SIG-M5 treated with dmso at 0.1 percent for 504 hours (cell line): Measurements from ENCODE around the gene RNF13.
"Not testable (repeated sequence)": the region's sequence is repeated elsewhere in the genome, so short reads cannot be mapped to it uniquely, and the experiment has no call there.

Experiments
- DNase-seq: peaks from one replicate; lab custom pipeline; 2025; ENCODE audit not compliant: unreplicated experiment; lab: John Stamatoyannopoulos, UW

RNF13 gene

GRCh38 chr3:149895339-149895738, 82.3 kb downstream of the RNF13 start:
- no peak for DNase-seq

GRCh38 chr3:149895769-149896168, 82.8 kb downstream of the RNF13 start:
- DNase-seq = no peak

- DNase-seq = no peak
These were observed 85.8 kb downstream of the RNF13 start for GRCh38 chr3:149898771-149899170.

GRCh38 chr3:149900322-149900721, 87.3 kb downstream of the RNF13 start:
- DNase-seq = no peak

- DNase-seq = no peak
These were observed 88.8 kb downstream of the RNF13 start for GRCh38 chr3:149901770-149902169.

- DNase-seq = peak; percentile 28
These were observed 89.6 kb downstream of the RNF13 start for GRCh38 chr3:149902498-149903139.

GRCh38 chr3:149906036-149906435, 93.0 kb downstream of the RNF13 start:
- no peak for DNase-seq

GRCh38 chr3:149908424-149908957, 95.5 kb downstream of the RNF13 start:
- DNase-seq = no peak

- DNase-seq = no peak
These were observed 96.9 kb downstream of the RNF13 start for GRCh38 chr3:149909923-149910322.

- peak; percentile 86 for DNase-seq
These were observed 104.2 kb downstream of the RNF13 start for GRCh38 chr3:149917124-149917667.

- no peak for DNase-seq
These were observed 106.5 kb downstream of the RNF13 start for GRCh38 chr3:149919509-149919908.

- no peak for DNase-seq
These were observed 107.1 kb downstream of the RNF13 start for GRCh38 chr3:149920119-149920518.

- DNase-seq = no peak
These were observed 120.0 kb downstream of the RNF13 start for GRCh38 chr3:149933008-149933407.

- no peak for DNase-seq
These were observed 120.8 kb downstream of the RNF13 start for GRCh38 chr3:149933858-149934257.

GRCh38 chr3:149934524-149934923, 121.5 kb downstream of the RNF13 start:
- DNase-seq = peak; percentile 4

- DNase-seq = peak; percentile 58
These were observed 123.8 kb downstream of the RNF13 start for GRCh38 chr3:149936812-149937230.

GRCh38 chr3:149938392-149939055, 125.5 kb downstream of the RNF13 start:
- not testable (repeated sequence) for DNase-seq

GRCh38 chr3:149941186-149941585, 128.2 kb downstream of the RNF13 start:
- DNase-seq = no peak

GRCh38 chr3:149941946-149942345, 128.9 kb downstream of the RNF13 start:
- DNase-seq = no peak

GRCh38 chr3:149942409-149942808, 129.4 kb downstream of the RNF13 start:
- DNase-seq = no peak

GRCh38 chr3:149943966-149944365, 131.0 kb downstream of the RNF13 start:
- not testable (repeated sequence) for DNase-seq

- DNase-seq = peak; percentile 81
These were observed 134.2 kb downstream of the RNF13 start for GRCh38 chr3:149947231-149947630.
